Left renal pelvis (tissue), 4 donors: ENCODE measurements around the gene CSNK1G3. TPM values are rescaled to one million over a fixed set of nuclear protein-coding genes. Genes with fewer than 3 reads are reported as not detected.

ENCODE experiments used
- DNase-seq, 4 donors: peaks; one replicate each; pipeline ENCODE4 v3.0.0-alpha.2; 2013; ENCODE audit warnings: low read depth in 4 of 4, low spot score in 3 of 4
- polyA plus RNA-seq, 4 donors: library from polyadenylated mRNA; unstranded; fragments of 120-200 nt; gene quantifications; one replicate each; pipeline ENCODE4 v1.2.1, GENCODE V29; 2013; ENCODE audit not compliant: insufficient read length in 4 of 4

CSNK1G3 gene
- polyA plus RNA-seq, 4 donors = 38.0 to 54.8 (median 45.5) TPM

- no peak for DNase-seq
These were observed 42.6 kb downstream of the CSNK1G3 start for GRCh38 chr5:123554601-123555000.

GRCh38 chr5:123557907-123558306 lies 45.9 kb downstream of the CSNK1G3 start:
- DNase-seq = no peak

GRCh38 chr5:123558762-123559433 lies 46.9 kb downstream of the CSNK1G3 start:
- DNase-seq = no peak

DNA sequence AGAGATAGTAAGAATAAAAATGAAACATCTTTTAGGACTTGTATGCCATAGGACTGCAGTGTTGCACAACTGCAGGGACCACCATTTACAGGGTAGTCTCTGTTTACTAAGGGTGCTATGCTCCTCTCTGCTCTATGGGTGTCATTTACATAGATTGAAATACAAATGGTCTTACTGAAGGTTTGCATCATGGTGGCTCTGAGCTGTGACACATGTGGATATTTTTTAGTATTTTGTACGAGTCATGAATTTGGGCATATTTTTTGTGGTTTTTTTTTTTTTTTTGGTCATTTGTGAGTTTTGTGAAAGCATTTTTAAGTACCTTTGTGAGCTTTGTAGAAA lies 47.4 kb downstream of the CSNK1G3 start:
- DNase-seq = no peak

- no peak for DNase-seq
These were observed 49.3 kb downstream of the CSNK1G3 start for GRCh38 chr5:123561230-123561629.

GRCh38 chr5:123571927-123572326 lies 60.0 kb downstream of the CSNK1G3 start:
- no peak for DNase-seq

DNA sequence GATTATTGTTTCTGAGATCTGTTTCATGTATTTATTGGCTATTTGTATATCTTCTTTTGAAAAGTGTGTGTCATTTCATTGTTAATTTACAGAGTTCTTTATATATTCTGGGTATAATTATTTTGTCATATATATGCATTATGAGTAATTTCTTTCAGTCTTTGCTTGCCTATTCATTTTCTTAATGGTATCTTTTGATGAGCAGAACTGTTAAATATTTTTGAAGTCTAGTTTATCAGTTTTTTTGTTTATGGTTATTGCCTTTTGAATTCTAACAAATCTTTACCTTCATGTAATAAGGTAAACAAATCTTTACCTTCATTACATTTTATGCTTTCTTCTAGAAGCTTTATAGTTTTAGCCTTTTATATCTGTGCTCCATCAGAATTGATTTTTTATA lies 66.4 kb downstream of the CSNK1G3 start:
- DNase-seq = no peak

- DNase-seq = no peak
These were observed 67.4 kb downstream of the CSNK1G3 start for GRCh38 chr5:123579410-123579809.

- DNase-seq = no peak
These were observed 70.7 kb downstream of the CSNK1G3 start for GRCh38 chr5:123582550-123583285.

DNA sequence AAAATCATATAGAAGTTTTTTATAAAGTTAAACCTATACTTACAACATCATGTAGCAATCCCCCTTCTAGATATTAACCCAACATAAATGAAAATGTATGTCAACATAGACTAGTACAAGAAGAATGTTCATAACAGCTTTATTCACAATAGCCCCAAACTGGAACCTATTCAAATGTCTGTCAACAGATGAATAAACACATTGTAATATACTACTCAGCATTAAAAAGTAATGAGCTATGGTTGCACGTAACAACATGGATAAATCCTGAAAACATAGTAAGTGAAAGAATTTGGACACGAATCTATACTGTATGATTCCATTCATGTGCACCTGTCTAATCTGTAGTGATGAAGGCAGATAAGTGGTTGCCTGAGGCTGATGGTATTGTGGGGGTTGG lies 73.9 kb downstream of the CSNK1G3 start:
- DNase-seq = no peak

DNA sequence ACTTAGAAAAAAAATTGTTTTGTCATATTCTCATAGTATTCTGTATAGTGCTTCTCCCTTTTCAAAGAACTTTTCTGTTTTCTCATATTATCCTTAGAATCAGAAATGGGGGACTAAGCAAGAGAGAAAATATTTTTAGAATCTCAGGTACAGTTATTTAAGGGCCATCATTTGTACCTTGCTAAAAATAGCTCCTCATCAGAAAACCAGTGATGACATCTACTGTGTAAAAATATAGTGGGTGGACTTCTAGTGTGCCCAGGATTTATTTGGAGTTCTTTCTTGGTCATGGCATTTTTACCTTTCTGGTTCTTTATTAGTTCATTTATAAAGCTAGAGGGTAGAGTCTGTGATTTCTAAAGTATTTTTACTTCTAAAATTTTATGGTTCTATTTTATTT lies 82.5 kb downstream of the CSNK1G3 start:
- no peak for DNase-seq

DNA sequence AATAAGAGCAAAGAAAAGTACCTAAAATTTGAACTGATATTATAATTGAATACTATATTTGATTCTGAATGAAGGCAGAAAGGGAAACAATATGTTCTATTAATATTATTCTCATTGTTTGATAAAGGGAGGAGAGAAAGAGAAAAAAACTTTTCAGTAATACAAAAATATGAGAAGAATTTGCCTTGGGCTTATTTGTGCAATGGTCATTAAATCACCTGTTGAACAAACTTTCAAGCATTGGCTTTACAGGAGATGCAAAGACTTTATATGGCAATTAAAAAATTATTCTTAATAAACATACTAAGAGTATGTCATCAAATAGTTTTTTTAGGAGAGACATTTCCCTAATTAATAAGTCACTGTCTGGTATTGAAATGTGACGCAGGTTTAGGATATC lies 85.0 kb downstream of the CSNK1G3 start:
- no peak for DNase-seq

GRCh38 chr5:123598028-123598689 lies 86.2 kb downstream of the CSNK1G3 start:
- no peak for DNase-seq

- DNase-seq = no peak
These were observed 87.2 kb downstream of the CSNK1G3 start for GRCh38 chr5:123599171-123599570.

DNA sequence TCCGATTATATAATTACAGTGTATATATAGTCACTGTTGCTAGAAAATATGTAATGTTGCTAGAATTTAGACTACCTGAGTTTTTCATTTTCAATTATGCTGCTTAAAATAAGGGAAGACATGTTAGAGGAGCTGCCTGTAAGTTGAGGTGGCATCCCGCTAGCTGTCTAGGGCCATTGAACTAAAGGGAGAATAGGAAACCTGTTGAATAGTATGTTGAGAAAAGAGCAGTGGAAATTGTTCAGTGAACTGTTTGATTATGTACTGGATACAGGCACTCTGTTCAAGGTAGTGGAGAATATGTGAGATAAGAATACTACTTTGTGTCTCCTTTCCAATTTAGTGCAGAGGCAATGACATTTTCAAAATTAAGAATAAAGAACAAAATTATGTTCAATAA lies 89.6 kb downstream of the CSNK1G3 start:
- no peak for DNase-seq

DNA sequence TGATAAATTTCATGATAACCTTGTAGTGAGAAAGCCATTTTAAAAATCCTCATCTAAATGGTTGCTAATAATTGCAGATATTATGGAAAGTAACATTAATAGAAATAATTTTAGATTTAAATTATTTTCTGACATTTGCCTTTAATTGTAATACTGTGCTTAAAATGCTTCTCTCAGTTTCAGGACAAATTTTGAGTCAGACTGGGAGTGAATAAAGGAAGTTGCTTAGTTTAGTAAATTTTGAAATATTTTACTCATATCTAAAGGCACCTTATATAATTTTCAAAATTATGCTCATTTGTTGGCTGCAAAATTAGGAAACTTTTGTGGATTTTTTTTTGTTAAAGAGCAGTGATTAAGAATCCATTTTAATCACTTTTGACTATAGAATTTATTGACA lies 93.8 kb downstream of the CSNK1G3 start:
- no peak for DNase-seq

GRCh38 chr5:123610209-123610608 lies 98.2 kb downstream of the CSNK1G3 start:
- DNase-seq = no peak

- peak; percentile 33 to 46 (median 36) for DNase-seq
These were observed 98.9 kb downstream of the CSNK1G3 start for GRCh38 chr5:123610665-123611405.

DNA sequence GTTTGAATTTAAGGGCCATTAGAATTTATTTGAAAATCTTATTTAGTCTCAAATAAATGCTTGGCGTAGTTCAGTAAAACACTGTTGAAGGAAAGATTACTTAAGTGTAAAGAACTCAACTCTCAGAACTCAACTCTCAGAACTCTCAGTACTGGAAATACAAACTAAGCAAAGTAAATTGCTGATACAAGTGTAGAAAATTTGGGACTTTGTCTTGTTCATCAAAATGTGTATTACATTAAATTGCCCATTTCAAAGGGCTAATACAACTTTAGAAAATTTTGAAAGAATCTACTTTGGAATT lies 99.4 kb downstream of the CSNK1G3 start:
- DNase-seq = no peak

DNA sequence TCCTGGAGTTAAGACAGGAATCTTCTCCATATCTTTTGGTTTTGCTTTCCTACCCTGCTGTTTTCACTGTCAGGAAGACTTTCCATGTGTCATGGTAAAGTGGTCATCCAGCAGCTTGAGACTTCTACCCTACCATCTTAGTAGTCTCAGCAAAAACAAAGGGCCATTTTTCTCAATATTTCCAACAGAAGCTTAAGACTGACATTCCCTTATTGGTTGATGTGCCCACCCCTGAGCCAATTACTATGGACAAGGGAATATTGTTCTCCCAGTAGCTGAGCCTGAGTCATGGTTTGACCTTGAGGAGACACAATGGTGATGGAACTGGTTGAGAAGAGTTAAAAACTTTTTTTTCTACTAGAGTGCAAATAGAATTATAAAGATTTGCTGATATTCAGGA lies 105.6 kb downstream of the CSNK1G3 start:
- no peak for DNase-seq

DNA sequence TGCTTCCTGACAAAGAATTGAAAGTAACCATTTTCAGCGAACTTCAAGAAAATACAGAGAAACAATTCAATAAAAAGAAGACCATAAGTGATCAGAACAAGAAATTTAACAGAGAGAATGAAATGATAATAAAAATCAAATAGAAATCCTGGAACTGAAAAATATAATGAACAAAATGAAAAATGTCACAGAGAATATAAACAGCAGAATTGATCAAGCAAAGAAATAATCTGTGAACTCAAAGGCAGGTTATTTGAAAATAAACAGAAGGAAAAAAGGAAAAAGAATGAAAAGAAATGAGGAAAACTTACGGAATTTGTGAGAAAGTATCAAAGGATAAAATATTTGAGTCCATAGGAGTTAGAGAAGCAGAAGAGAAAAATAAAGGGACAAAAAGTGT lies 114.1 kb downstream of the CSNK1G3 start:
- DNase-seq = no peak
